Parathyroid adenoma (tissue), 2 donors: ENCODE results near the gene B9D1.

Source experiments
- H2AFZ ChIP-seq: fragments of 300-600 bp; sonication (generic); one replicate; pipeline ENCODE4 v1.7.0; 2017; ENCODE audit warnings: antibody characterized with exemption, mild to moderate bottlenecking
- H3K27ac ChIP-seq: fragments of 300-600 bp; sonication (generic); one replicate; pipeline ENCODE4 v1.7.0; 2017
- H3K27me3 ChIP-seq: fragments of 300-600 bp; sonication (generic); one replicate; pipeline ENCODE4 v1.7.0; 2017; ENCODE audit warnings: low read length; ENCODE audit not compliant: control insufficient read depth, insufficient read depth
- H3K36me3 ChIP-seq: fragments of 300-600 bp; sonication (generic); one replicate; pipeline ENCODE4 v1.7.0; 2017; ENCODE audit warnings: low read length; ENCODE audit not compliant: control insufficient read depth, insufficient read depth
- H3K4me1 ChIP-seq: fragments of 300-600 bp; sonication (generic); one replicate; pipeline ENCODE4 v1.7.0; 2017; ENCODE audit warnings: control low read depth
- H3K4me2 ChIP-seq: fragments of 300-600 bp; sonication (generic); one replicate; pipeline ENCODE4 v1.7.0; 2017; ENCODE audit warnings: low read length
- H3K4me3 ChIP-seq: fragments of 300-600 bp; sonication (generic); one replicate; pipeline ENCODE4 v1.7.0; 2017; ENCODE audit warnings: low read depth, low read length
- H3K79me2 ChIP-seq: fragments of 300-600 bp; sonication (generic); one replicate; pipeline ENCODE4 v1.7.0; 2017; ENCODE audit warnings: control low read depth
- H3K9ac ChIP-seq: fragments of 300-600 bp; sonication (generic); one replicate; pipeline ENCODE4 v1.7.0; 2017; ENCODE audit warnings: mild to moderate bottlenecking
- H3K9me3 ChIP-seq: fragments of 300-600 bp; sonication (generic); one replicate; pipeline ENCODE4 v1.7.0; 2017; ENCODE audit warnings: low read length; ENCODE audit not compliant: control insufficient read depth
- CTCF ChIP-seq: fragments of 300-600 bp; sonication (generic); IDR thresholded peaks from one replicate; pipeline ENCODE4 v1.7.0; 2017; ENCODE audit warnings: antibody characterized with exemption, mild to moderate bottlenecking
- donor health status: primary hyperparathyroidism.

The B9D1 gene

GRCh38 chr17:19383681-19384470 is 21.4 kb upstream of the B9D1 start:
- Histone ChIP-seq H3K4me1 (peaks cover 27% of the 10 kb centered on the region), H3K27ac (no peak overlapping the region)

GRCh38 chr17:19382531-19383444 is 20.3 kb upstream of the B9D1 start:
- no peak for TF ChIP-seq CTCF
- H3K4me1 ChIP-seq: peaks cover 16% of the 10 kb centered on the region
- H3K27ac ChIP-seq: no peak overlapping the region

More at GRCh38 chr17:19383681-19384470, 21.4 kb upstream of the B9D1 start:
- Histone ChIP-seq H3K27me3 (no peaks in the 10 kb centered on the region), H3K9me3 (no peaks in the 10 kb centered on the region), H3K4me3 (no peak overlapping the region), H3K4me2 (no peak overlapping the region), H3K36me3 (no peaks in the 10 kb centered on the region), H3K79me2 (no peaks in the 10 kb centered on the region), H2AFZ (no peak overlapping the region), H3K9ac (no peak overlapping the region)
- TF ChIP-seq CTCF: no peak

GRCh38 chr17:19381741-19382444 is 19.4 kb upstream of the B9D1 start:
- Histone ChIP-seq H3K4me1 (peaks cover 12% of the 10 kb centered on the region), H3K4me3 (no peak overlapping the region), H2AFZ (no peak overlapping the region), H3K79me2 (no peaks in the 10 kb centered on the region), H3K4me2 (no peak overlapping the region), H3K27ac (no peak overlapping the region), H3K27me3 (no peaks in the 10 kb centered on the region), H3K9ac (no peak overlapping the region), H3K9me3 (no peaks in the 10 kb centered on the region), H3K36me3 (no peaks in the 10 kb centered on the region)
- no peak for TF ChIP-seq CTCF

More at GRCh38 chr17:19382531-19383444, 20.3 kb upstream of the B9D1 start:
- no peak overlapping the region for H3K4me2 ChIP-seq
- no peak overlapping the region for H3K9ac ChIP-seq
- H3K4me3 ChIP-seq: no peak overlapping the region
- no peaks in the 10 kb centered on the region for H3K27me3 ChIP-seq
- no peaks in the 10 kb centered on the region for H3K79me2 ChIP-seq
- H3K36me3 ChIP-seq: no peaks in the 10 kb centered on the region
- no peak overlapping the region for H2AFZ ChIP-seq
- no peaks in the 10 kb centered on the region for H3K9me3 ChIP-seq

GRCh38 chr17:19381361-19381740 is 18.8 kb upstream of the B9D1 start:
- Histone ChIP-seq H3K9ac (no peak overlapping the region), H3K4me3 (no peak overlapping the region), H3K27me3 (no peaks in the 10 kb centered on the region), H3K4me1 (peaks cover 13% of the 10 kb centered on the region), H3K9me3 (no peaks in the 10 kb centered on the region), H3K4me2 (no peak overlapping the region), H3K79me2 (no peaks in the 10 kb centered on the region), H2AFZ (no peak overlapping the region), H3K27ac (no peak overlapping the region), H3K36me3 (no peaks in the 10 kb centered on the region)
- TF ChIP-seq CTCF: no peak
